Hematopoietic multipotent progenitor cell treated with erythropoietin and hydrocortisone succinate and interleukin-3 and kit ligand, for 8 days (in vitro differentiated cells): ENCODE data around the gene GNG2.

ENCODE experiments used
- DNase-seq: peaks from one replicate; pipeline ENCODE4 v3.0.0-alpha.2; 2015

The GNG2 gene

GRCh38 chr14:51950007-51950406 lies 89.6 kb downstream of the GNG2 start:
- no peak for DNase-seq

GRCh38 chr14:51951656-51952055 lies 91.2 kb downstream of the GNG2 start:
- no peak for DNase-seq

GRCh38 chr14:51954031-51954430 lies 93.6 kb downstream of the GNG2 start:
- DNase-seq, result no peak

GRCh38 chr14:51954657-51955056 lies 94.2 kb downstream of the GNG2 start:
- no peak for DNase-seq

GRCh38 chr14:51957950-51958349 lies 97.5 kb downstream of the GNG2 start:
- no peak for DNase-seq

GRCh38 chr14:51959928-51960327 lies 99.5 kb downstream of the GNG2 start:
- no peak for DNase-seq

- DNase-seq, result peak; percentile 57
Measured at GRCh38 chr14:51960866-51961265, 100.5 kb downstream of the GNG2 start.

GRCh38 chr14:51962711-51963110 lies 102.3 kb downstream of the GNG2 start:
- DNase-seq, result peak; percentile 16

- no peak for DNase-seq
Measured at GRCh38 chr14:51963286-51963685, 102.9 kb downstream of the GNG2 start.

- DNase-seq, result no peak
Measured at GRCh38 chr14:51967521-51967920, 107.1 kb downstream of the GNG2 start.

- DNase-seq, result no peak
Measured at GRCh38 chr14:51969852-51970540, 109.6 kb downstream of the GNG2 start.

- no peak for DNase-seq
Measured at GRCh38 chr14:51972566-51972965, 112.2 kb downstream of the GNG2 start.

- peak; percentile 29 for DNase-seq
Measured at GRCh38 chr14:51977075-51977474, 116.7 kb downstream of the GNG2 start.

GRCh38 chr14:51978681-51979085 lies 118.3 kb downstream of the GNG2 start:
- peak; percentile 78 for DNase-seq

- peak; percentile 87 for DNase-seq
Measured at GRCh38 chr14:51979088-51979709, 118.8 kb downstream of the GNG2 start.

GRCh38 chr14:51981218-51981854 lies 120.9 kb downstream of the GNG2 start:
- DNase-seq, result no peak

GRCh38 chr14:51988221-51988620 lies 127.8 kb downstream of the GNG2 start:
- peak; percentile 85 for DNase-seq

GRCh38 chr14:51989293-51990234 lies 129.2 kb downstream of the GNG2 start, which contains the start of gene RTRAF:
Gene RTRAF, plus strand, starts transcription at chr14:51989546. Its CDS starts 94 bp downstream, at chr14:51989640.
- DNase-seq, result peak; percentile 91

GRCh38 chr14:51990488-51990887 lies 130.1 kb downstream of the GNG2 start:
- DNase-seq, result no peak

GRCh38 chr14:51993285-51993920 lies 133.0 kb downstream of the GNG2 start:
- DNase-seq, result no peak

- peak; percentile 68 for DNase-seq
Measured at GRCh38 chr14:51996148-51996746, 135.8 kb downstream of the GNG2 start.

GRCh38 chr14:51998348-51998747 lies 137.9 kb downstream of the GNG2 start:
- DNase-seq, result no peak
